K562 (cell line): Measurements from ENCODE around the gene PRRC2B. TPM values are rescaled to one million over a fixed set of nuclear protein-coding genes. Genes with fewer than 3 reads are reported as not detected.
A peak's percentile ranks its signal among the peaks of the same experiment; 100 is the strongest.

Experiments
- BACH1 ChIP-seq: fragments of 200-800 bp; sonication (Bioruptor generic); IDR thresholded peaks from 2 replicates; pipeline ENCODE4 v1.6.1; 2016; ENCODE audit warnings: missing genetic modification characterization, missing compliant biosample characterization
- DPF2 ChIP-seq: fragments of 450-650 bp; IDR thresholded peaks from 2 replicates; pipeline ENCODE4 v1.6.1; 2016
- EGR1 ChIP-seq: fragments of 450-650 bp; conservative IDR thresholded peaks from 2 replicates; pipeline ENCODE4 v1.6.1; 2017; ENCODE audit warnings: mild to moderate bottlenecking
- FUS ChIP-seq: fragments of 200-400 bp; formaldehyde crosslinking; optimal IDR thresholded peaks from 2 replicates; pipeline ENCODE3; 2017; ENCODE audit warnings: low read depth, low read length
- JUN ChIP-seq, 2 experiments: sonication (generic) in 1 of 2; formaldehyde crosslinking in 1 of 2; IDR thresholded peaks; 2 replicates each; pipeline versions ENCODE4 v1.6.1 to v1.8.0; 2012 to 2022; ENCODE audit warnings: borderline replicate concordance in 2 of 2, mild to moderate bottlenecking in 2 of 2, improper control_type of control experiment in 1 of 2, low read depth in 1 of 2, low read length in 1 of 2, missing genetic modification reagents in 1 of 2
- KLF1 ChIP-seq: fragments of 450-650 bp; IDR thresholded peaks from 2 replicates; pipeline ENCODE4 v1.6.1; 2016; ENCODE audit warnings: missing genetic modification characterization, missing compliant biosample characterization
- MAZ ChIP-seq, 2 experiments: fragments of 450-650 bp in 1 of 2; sonication (generic) in 1 of 2; formaldehyde crosslinking; IDR thresholded peaks in 1 of 2; conservative IDR thresholded peaks in 1 of 2; 2 replicates each; pipeline versions ENCODE4 v1.4.0 to v1.5.0; 2020; ENCODE audit warnings: mild to moderate bottlenecking in 1 of 2, missing genetic modification reagents in 1 of 2
- NFYB ChIP-seq: IDR thresholded peaks from 2 replicates; pipeline ENCODE4 v1.6.1; 2011; ENCODE audit warnings: mild to moderate bottlenecking, moderate library complexity; ENCODE audit not compliant: insufficient read length; ENCODE audit errors: extremely low read depth
- NR1H2 ChIP-seq: sonication (generic); formaldehyde crosslinking; IDR thresholded peaks from 2 replicates; pipeline ENCODE4 v1.4.0; 2020; ENCODE audit warnings: mild to moderate bottlenecking, missing genetic modification reagents
- NR3C1 ChIP-seq: sonication (generic); formaldehyde crosslinking; IDR thresholded peaks from 2 replicates; pipeline ENCODE4 v1.8.1; 2022; ENCODE audit warnings: missing genetic modification reagents
- PHF20 ChIP-seq: fragments of 450-650 bp; IDR thresholded peaks from 2 replicates; pipeline ENCODE4 v1.6.1; 2018; ENCODE audit not compliant: partially characterized antibody
- PRPF4 ChIP-seq: fragments of 200-400 bp; formaldehyde crosslinking; IDR thresholded peaks from one replicate; pipeline ENCODE4 v1.6.1; 2017; ENCODE audit warnings: low read length, low read depth, mild to moderate bottlenecking; ENCODE audit not compliant: insufficient read depth, poor library complexity, severe bottlenecking
- TCF3 ChIP-seq: sonication (generic); formaldehyde crosslinking; IDR thresholded peaks from 2 replicates; pipeline ENCODE4 v1.4.0; 2020; ENCODE audit warnings: mild to moderate bottlenecking, missing genetic modification reagents
- ZNF175 ChIP-seq: fragments of 200-800 bp; sonication (Bioruptor generic); IDR thresholded peaks from 2 replicates; pipeline ENCODE4 v1.6.1; 2016; ENCODE audit warnings: low read depth, mild to moderate bottlenecking, missing genetic modification characterization, missing compliant biosample characterization
- ZNF23 ChIP-seq: fragments of 250-450 bp; sonication (Bioruptor Pico); IDR thresholded peaks from 2 replicates; pipeline ENCODE4 v1.4.0; 2020; ENCODE audit warnings: mild to moderate bottlenecking
- ZNF75A ChIP-seq: fragments of 450-650 bp; formaldehyde crosslinking; IDR thresholded peaks from 2 replicates; pipeline ENCODE4 v1.4.0; 2020; ENCODE audit warnings: mild to moderate bottlenecking
- polyA plus RNA-seq, 8 experiments: library from polyadenylated mRNA; depleted of rRNA in 4 of 8; stranded (reverse) in 5 of 8; unstranded in 3 of 8; fragments of >200 nt; fragmentation: Nextera tagmentation in 2 of 8; fragmentation: Illumina TruSeq in 1 of 8; extraction: Ambion mirVana in 2 of 8; extraction: Trizol in 1 of 8; gene quantifications; 2 replicates each; pipeline versions ENCODE4 v1.2.1 to v1.2.3, GENCODE V29; 2011 to 2014; ENCODE audit warnings: inconsistent platforms in 1 of 8, missing spikeins in 1 of 8
- total RNA-seq, 7 experiments: library from RNA; depleted of rRNA in 6 of 7; stranded (reverse); fragments of >200 nt in 6 of 7; fragmentation: Illumina TruSeq in 2 of 7; extraction: Trizol in 2 of 7; gene quantifications; 2 replicates each; pipeline versions ENCODE4 v1.2.1 to v1.2.3, GENCODE V29; 2011 to 2021; ENCODE audit warnings: low replicate concordance in 1 of 7
- TF ChIP-seq, protein P1 (sequence below): fragments of 250-450 bp; sonication (Bioruptor Pico); IDR thresholded peaks from 2 replicates; pipeline ENCODE4 v1.5.0; 2021; ENCODE audit warnings: mild to moderate bottlenecking, borderline replicate concordance
- TF ChIP-seq, protein P2 (sequence below): fragments of 450-650 bp; IDR thresholded peaks from 2 replicates; pipeline ENCODE4 v1.6.1; 2016; ENCODE audit warnings: antibody characterized with exemption
- TF ChIP-seq, protein P3 (sequence below): IDR thresholded peaks from 2 replicates; pipeline ENCODE4 v1.6.1; 2014; ENCODE audit warnings: antibody characterized with exemption
- TF ChIP-seq, protein P4 (sequence below): IDR thresholded peaks from 2 replicates; pipeline ENCODE4 v1.6.1; 2011; ENCODE audit warnings: borderline replicate concordance, low read depth, mild to moderate bottlenecking, moderate library complexity, low read length; ENCODE audit not compliant: insufficient read depth, poor library complexity, severe bottlenecking

PRRC2B gene
- total and polyA plus RNA-seq, 9 of the 15 experiments (the other 6 are each of a cell fraction or from before 2014, with no cell fraction given) = 0.34 to 125 (median 30.9) TPM

DNA sequence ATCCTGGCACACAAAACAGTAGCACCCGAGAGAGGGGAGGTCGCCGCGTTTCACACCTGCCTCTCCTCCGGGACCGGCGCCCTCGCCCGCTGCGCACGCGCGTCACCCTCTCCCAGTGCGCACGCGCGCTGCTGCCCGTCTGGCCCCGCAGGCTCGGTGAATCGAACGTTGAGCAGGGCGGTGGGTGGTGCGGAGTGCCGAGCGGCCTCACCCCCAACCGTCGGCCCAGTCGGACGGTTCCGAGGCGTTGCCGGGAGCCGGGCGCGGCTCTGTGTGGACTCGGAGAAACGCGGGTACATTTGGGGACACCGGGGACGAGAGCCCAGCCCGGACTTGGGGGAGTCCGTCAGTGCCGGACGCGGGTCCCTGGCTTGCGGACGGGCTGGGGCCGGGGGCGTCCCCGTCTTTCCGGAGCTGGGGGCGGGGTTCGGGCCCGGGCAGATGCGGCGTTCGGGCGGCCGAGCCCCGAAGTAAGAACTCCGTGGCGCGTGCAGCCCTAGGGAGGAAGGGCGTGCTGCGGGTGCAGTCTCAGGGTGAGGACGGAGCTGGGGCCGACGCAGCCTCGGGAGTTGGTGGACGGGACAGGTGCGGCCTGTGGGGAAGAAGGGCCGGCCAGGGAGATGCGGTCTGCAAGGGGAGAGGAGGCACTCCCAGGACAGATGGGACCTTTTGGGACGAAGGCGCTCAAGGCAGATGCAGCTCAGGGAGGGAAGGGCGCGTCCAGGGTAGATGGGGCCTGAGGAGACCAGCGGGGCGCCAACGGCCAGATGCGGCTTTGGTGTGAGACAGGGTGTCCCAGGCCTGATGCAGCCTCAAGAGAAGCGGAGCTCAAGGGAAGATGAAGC, 109.1 kb downstream of the PRRC2B start, which contains the start of gene POMT1 (continued):
- TF ChIP-seq, protein P1, sequence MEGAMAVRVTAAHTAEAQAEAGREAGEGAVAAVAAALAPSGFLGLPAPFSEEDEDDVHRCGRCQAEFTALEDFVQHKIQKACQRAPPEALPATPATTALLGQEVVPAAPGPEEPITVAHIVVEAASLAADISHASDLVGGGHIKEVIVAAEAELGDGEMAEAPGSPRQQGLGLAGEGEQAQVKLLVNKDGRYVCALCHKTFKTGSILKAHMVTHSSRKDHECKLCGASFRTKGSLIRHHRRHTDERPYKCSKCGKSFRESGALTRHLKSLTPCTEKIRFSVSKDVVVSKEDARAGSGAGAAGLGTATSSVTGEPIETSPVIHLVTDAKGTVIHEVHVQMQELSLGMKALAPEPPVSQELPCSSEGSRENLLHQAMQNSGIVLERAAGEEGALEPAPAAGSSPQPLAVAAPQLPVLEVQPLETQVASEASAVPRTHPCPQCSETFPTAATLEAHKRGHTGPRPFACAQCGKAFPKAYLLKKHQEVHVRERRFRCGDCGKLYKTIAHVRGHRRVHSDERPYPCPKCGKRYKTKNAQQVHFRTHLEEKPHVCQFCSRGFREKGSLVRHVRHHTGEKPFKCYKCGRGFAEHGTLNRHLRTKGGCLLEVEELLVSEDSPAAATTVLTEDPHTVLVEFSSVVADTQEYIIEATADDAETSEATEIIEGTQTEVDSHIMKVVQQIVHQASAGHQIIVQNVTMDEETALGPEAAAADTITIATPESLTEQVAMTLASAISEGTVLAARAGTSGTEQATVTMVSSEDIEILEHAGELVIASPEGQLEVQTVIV (CRISPR knock-in tag) = no peak
- TF ChIP-seq JUN (IDR thresholded peaks at IDR 0.05; ENCODE audit: borderline replicate concordance, low read depth, low read length) (peak; percentile 24; the same call in 1 of the 2 replicates), JUN (CRISPR knock-in tag; IDR thresholded peaks at IDR 0.05; ENCODE audit: borderline replicate concordance) (no peak), FUS (peak; percentile 50), ZNF23 (CRISPR knock-in tag) (no peak), PHF20 (peak; percentile 81), PRPF4 (no peak), KLF1 (tag) (peak; percentile 60; the same call in 1 of the 2 replicates), NR3C1 (CRISPR knock-in tag) (no peak), EGR1 (peak; percentile 85), ZNF175 (CRISPR knock-in tag) (no peak), BACH1 (tag) (no peak), DPF2 (no peak), NFYB (no peak), TCF3 (CRISPR knock-in tag) (no peak), NR1H2 (CRISPR knock-in tag) (no peak), MAZ (CRISPR knock-in tag; conservative IDR thresholded peaks at IDR 0.05 in 1 of 2, IDR thresholded peaks at IDR 0.05 in 1 of 2) (peak; percentile 91 to 94), ZNF75A (CRISPR knock-in tag) (no peak)
- TF ChIP-seq, protein P2, sequence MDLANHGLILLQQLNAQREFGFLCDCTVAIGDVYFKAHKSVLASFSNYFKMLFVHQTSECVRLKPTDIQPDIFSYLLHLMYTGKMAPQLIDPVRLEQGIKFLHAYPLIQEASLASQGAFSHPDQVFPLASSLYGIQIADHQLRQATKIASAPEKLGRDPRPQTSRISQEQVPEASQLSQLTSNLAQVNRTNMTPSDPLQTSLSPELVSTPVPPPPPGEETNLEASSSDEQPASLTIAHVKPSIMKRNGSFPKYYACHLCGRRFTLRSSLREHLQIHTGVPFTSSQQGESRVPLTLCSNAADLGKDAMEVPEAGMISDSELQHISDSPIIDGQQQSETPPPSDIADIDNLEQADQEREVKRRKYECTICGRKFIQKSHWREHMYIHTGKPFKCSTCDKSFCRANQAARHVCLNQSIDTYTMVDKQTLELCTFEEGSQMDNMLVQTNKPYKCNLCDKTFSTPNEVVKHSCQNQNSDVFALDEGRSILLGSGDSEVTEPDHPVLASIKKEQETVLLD = peak; percentile 95
- TF ChIP-seq, protein P3, sequence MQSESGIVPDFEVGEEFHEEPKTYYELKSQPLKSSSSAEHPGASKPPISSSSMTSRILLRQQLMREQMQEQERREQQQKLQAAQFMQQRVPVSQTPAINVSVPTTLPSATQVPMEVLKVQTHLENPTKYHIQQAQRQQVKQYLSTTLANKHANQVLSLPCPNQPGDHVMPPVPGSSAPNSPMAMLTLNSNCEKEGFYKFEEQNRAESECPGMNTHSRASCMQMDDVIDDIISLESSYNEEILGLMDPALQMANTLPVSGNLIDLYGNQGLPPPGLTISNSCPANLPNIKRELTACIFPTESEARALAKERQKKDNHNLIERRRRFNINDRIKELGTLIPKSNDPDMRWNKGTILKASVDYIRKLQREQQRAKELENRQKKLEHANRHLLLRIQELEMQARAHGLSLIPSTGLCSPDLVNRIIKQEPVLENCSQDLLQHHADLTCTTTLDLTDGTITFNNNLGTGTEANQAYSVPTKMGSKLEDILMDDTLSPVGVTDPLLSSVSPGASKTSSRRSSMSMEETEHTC = no peak
- TF ChIP-seq, protein P4, sequence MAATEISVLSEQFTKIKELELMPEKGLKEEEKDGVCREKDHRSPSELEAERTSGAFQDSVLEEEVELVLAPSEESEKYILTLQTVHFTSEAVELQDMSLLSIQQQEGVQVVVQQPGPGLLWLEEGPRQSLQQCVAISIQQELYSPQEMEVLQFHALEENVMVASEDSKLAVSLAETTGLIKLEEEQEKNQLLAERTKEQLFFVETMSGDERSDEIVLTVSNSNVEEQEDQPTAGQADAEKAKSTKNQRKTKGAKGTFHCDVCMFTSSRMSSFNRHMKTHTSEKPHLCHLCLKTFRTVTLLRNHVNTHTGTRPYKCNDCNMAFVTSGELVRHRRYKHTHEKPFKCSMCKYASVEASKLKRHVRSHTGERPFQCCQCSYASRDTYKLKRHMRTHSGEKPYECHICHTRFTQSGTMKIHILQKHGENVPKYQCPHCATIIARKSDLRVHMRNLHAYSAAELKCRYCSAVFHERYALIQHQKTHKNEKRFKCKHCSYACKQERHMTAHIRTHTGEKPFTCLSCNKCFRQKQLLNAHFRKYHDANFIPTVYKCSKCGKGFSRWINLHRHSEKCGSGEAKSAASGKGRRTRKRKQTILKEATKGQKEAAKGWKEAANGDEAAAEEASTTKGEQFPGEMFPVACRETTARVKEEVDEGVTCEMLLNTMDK = no peak
